HepG2 (cell line): ENCODE data around the gene GOLGA8A. TPM values are rescaled to one million over a fixed set of nuclear protein-coding genes. Genes with fewer than 3 reads are reported as not detected.

Experiments used
- BHLHE40 ChIP-seq: IDR thresholded peaks from 2 replicates; pipeline ENCODE4 v1.6.1; 2011; ENCODE audit warnings: low read length, improper control_type of control experiment
- ELF4 ChIP-seq: sonication (generic); formaldehyde crosslinking; IDR thresholded peaks from 2 replicates; pipeline ENCODE4 v1.5.0; 2020; ENCODE audit warnings: missing genetic modification reagents, mild to moderate bottlenecking, moderate library complexity, borderline replicate concordance
- HOXA5 ChIP-seq: sonication (generic); formaldehyde crosslinking; IDR thresholded peaks from 2 replicates; pipeline ENCODE4 v1.4.0; 2020; ENCODE audit warnings: missing genetic modification reagents
- IRF2 ChIP-seq: IDR thresholded peaks from 2 replicates; pipeline ENCODE4 v1.6.1; 2018; ENCODE audit warnings: missing genetic modification reagents, missing compliant biosample characterization
- KLF9 ChIP-seq: IDR thresholded peaks from 2 replicates; pipeline ENCODE4 v1.6.1; 2016; ENCODE audit warnings: low read depth
- MEIS2 ChIP-seq: sonication (generic); formaldehyde crosslinking; IDR thresholded peaks from 2 replicates; pipeline ENCODE4 v1.9.0; 2021; ENCODE audit warnings: mild to moderate bottlenecking, missing genetic modification reagents
- NKX3-1 ChIP-seq: sonication (generic); formaldehyde crosslinking; IDR thresholded peaks from 2 replicates; pipeline ENCODE4 v1.5.0; 2020; ENCODE audit warnings: missing genetic modification reagents
- SNAPC5 ChIP-seq: sonication (generic); formaldehyde crosslinking; IDR thresholded peaks from 2 replicates; pipeline ENCODE4 v1.8.1; 2023; ENCODE audit warnings: mild to moderate bottlenecking, missing genetic modification reagents, borderline replicate concordance
- SPEN ChIP-seq: sonication (generic); formaldehyde crosslinking; IDR thresholded peaks from 2 replicates; pipeline ENCODE4 v1.5.1; 2020; ENCODE audit warnings: low read depth, mild to moderate bottlenecking, missing genetic modification reagents
- STAT5B ChIP-seq: sonication (generic); formaldehyde crosslinking; IDR thresholded peaks from 2 replicates; pipeline ENCODE4 v1.4.0; 2020; ENCODE audit warnings: missing genetic modification reagents
- TCF7 ChIP-seq: sonication (generic); IDR thresholded peaks from 2 replicates; pipeline ENCODE4 v1.6.1; 2016; ENCODE audit warnings: antibody characterized with exemption, low read depth
- THRA ChIP-seq: sonication (generic); formaldehyde crosslinking; IDR thresholded peaks from 2 replicates; pipeline ENCODE4 v1.4.0; 2020; ENCODE audit warnings: missing genetic modification reagents, borderline replicate concordance
- TMF1 ChIP-seq: sonication (generic); formaldehyde crosslinking; IDR thresholded peaks from 2 replicates; pipeline ENCODE4 v1.8.1; 2022; ENCODE audit warnings: low read depth, missing genetic modification reagents
- ZBTB42 ChIP-seq: sonication (generic); formaldehyde crosslinking; IDR thresholded peaks from 2 replicates; pipeline ENCODE4 v1.5.0; 2020; ENCODE audit warnings: mild to moderate bottlenecking, missing genetic modification reagents
- ZMYM2 ChIP-seq: sonication (generic); formaldehyde crosslinking; IDR thresholded peaks from 2 replicates; pipeline ENCODE4 v1.8.0; 2022; ENCODE audit warnings: mild to moderate bottlenecking, missing genetic modification reagents
- ZNF3 ChIP-seq: IDR thresholded peaks from 2 replicates; pipeline ENCODE4 v1.7.0; 2017; ENCODE audit warnings: inconsistent platforms
- ZNF557 ChIP-seq: sonication (generic); formaldehyde crosslinking; IDR thresholded peaks from 2 replicates; pipeline ENCODE4 v1.4.0; 2020; ENCODE audit warnings: missing genetic modification reagents
- ZNF563 ChIP-seq: sonication (generic); formaldehyde crosslinking; IDR thresholded peaks from 2 replicates; pipeline ENCODE4 v1.8.0; 2022; ENCODE audit warnings: mild to moderate bottlenecking, moderate library complexity, missing genetic modification reagents
- ZNF768 ChIP-seq: sonication (generic); formaldehyde crosslinking; IDR thresholded peaks from 2 replicates; pipeline ENCODE4 v1.4.0; 2020; ENCODE audit warnings: missing genetic modification reagents
- ZNF883 ChIP-seq: sonication (generic); formaldehyde crosslinking; IDR thresholded peaks from 2 replicates; pipeline ENCODE4 v1.5.1; 2020; ENCODE audit warnings: mild to moderate bottlenecking, missing genetic modification reagents; ENCODE audit errors: not compliant biosample characterization
- ZSCAN5A ChIP-seq: sonication (generic); formaldehyde crosslinking; IDR thresholded peaks from 2 replicates; pipeline ENCODE4 v1.8.0; 2022; ENCODE audit warnings: mild to moderate bottlenecking, missing genetic modification reagents, borderline replicate concordance
- polyA plus RNA-seq, 8 experiments: library from polyadenylated mRNA; depleted of rRNA in 3 of 8; stranded (reverse) in 7 of 8; unstranded in 1 of 8; fragments of >200 nt; fragmentation: Illumina TruSeq in 4 of 8; extraction: Trizol in 4 of 8; gene quantifications; 2 replicates each; pipeline versions ENCODE4 v1.2.1 to v1.2.3, GENCODE V29; 2011 to 2016; ENCODE audit warnings: low read depth in 4 of 8, missing spikeins in 1 of 8, mixed read lengths in 1 of 8; ENCODE audit not compliant: insufficient read depth in 1 of 8
- total RNA-seq, 5 experiments: library from RNA; depleted of rRNA; stranded (reverse); fragments of >200 nt; fragmentation: Illumina TruSeq; extraction: Trizol; gene quantifications; 2 replicates each; pipeline ENCODE4 v1.2.3, GENCODE V29; 2016; ENCODE audit warnings: low read depth in 1 of 5
- TF ChIP-seq, protein P1 (sequence below): sonication (generic); formaldehyde crosslinking; IDR thresholded peaks from 2 replicates; pipeline ENCODE4 v1.4.0; 2020; ENCODE audit warnings: missing genetic modification reagents
- TF ChIP-seq, protein P2 (sequence below): sonication (generic); formaldehyde crosslinking; IDR thresholded peaks from 2 replicates; pipeline ENCODE4 v1.4.0; 2020; ENCODE audit warnings: missing genetic modification reagents; ENCODE audit errors: not compliant biosample characterization
- TF ChIP-seq, protein P3 (sequence below): sonication (generic); formaldehyde crosslinking; IDR thresholded peaks from 2 replicates; pipeline ENCODE4 v1.8.1; 2023; ENCODE audit warnings: mild to moderate bottlenecking, missing genetic modification reagents

Gene GOLGA8A
- total and polyA plus RNA-seq, 2 of the 13 experiments (the other 11 are each of a cell fraction or from before 2014, with no cell fraction given) = 17.1 to 43.7 TPM

DNA sequence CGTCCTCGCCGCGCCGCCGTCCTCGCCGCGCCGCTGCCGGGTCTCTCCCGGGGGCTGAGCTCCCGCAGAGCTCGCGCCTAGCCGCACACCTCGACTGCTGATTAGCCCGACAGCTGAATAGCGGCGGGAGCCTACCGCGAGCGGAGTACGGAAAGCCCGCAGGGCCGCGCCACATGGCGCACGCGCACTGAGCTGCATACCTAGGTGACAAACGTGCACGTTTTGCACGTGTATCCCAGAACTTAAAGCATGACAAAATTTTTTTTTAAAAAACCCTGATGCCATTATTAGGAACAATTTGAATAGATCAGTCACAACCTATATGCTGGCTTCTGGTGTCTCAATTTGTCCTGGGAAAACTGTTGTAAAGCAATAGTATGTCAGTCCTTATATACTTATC, at the start of gene GOLGA8A (continued):
- TF ChIP-seq THRA (0 out of 2 replicates have a peak, but pooled peaks have one; percentile 22), TMF1 (CRISPR knock-in tag) (peak; percentile 81), ZNF557 (CRISPR knock-in tag) (peak; percentile 95), ELF4 (CRISPR knock-in tag) (no peak), ZNF3 (CRISPR knock-in tag) (no peak), NKX3-1 (CRISPR knock-in tag) (peak; percentile 95), KLF9 (CRISPR knock-in tag) (no peak; the same call in 1 of the 2 replicates), ZNF883 (CRISPR knock-in tag) (peak; percentile 66), TCF7 (no peak), HOXA5 (CRISPR knock-in tag) (0 out of 2 replicates have a peak, but pooled peaks have one; percentile 58), ZNF768 (peak; percentile 65), IRF2 (0 out of 2 replicates have a peak, but pooled peaks have one; percentile 45), ZBTB42 (0 out of 2 replicates have a peak, but pooled peaks have one; percentile 60), ZMYM2 (CRISPR knock-in tag) (peak; percentile 43; the same call in 1 of the 2 replicates), STAT5B (CRISPR knock-in tag) (0 out of 2 replicates have a peak, but pooled peaks have one; percentile 31), SNAPC5 (CRISPR knock-in tag) (0 out of 2 replicates have a peak, but pooled peaks have one; percentile 34), ZSCAN5A (peak; percentile 59; the same call in 1 of the 2 replicates), SPEN (CRISPR knock-in tag) (peak; percentile 55), ZNF563 (CRISPR knock-in tag) (peak; percentile 70; the same call in 1 of the 2 replicates), BHLHE40 (peak; percentile 89), MEIS2 (CRISPR knock-in tag) (peak; percentile 67; the same call in 1 of the 2 replicates)
- TF ChIP-seq, protein P1, sequence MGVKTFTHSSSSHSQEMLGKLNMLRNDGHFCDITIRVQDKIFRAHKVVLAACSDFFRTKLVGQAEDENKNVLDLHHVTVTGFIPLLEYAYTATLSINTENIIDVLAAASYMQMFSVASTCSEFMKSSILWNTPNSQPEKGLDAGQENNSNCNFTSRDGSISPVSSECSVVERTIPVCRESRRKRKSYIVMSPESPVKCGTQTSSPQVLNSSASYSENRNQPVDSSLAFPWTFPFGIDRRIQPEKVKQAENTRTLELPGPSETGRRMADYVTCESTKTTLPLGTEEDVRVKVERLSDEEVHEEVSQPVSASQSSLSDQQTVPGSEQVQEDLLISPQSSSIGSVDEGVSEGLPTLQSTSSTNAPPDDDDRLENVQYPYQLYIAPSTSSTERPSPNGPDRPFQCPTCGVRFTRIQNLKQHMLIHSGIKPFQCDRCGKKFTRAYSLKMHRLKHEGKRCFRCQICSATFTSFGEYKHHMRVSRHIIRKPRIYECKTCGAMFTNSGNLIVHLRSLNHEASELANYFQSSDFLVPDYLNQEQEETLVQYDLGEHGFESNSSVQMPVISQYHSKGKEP (CRISPR knock-in tag) = 0 out of 2 replicates have a peak, but pooled peaks have one; percentile 39
- TF ChIP-seq, protein P2, sequence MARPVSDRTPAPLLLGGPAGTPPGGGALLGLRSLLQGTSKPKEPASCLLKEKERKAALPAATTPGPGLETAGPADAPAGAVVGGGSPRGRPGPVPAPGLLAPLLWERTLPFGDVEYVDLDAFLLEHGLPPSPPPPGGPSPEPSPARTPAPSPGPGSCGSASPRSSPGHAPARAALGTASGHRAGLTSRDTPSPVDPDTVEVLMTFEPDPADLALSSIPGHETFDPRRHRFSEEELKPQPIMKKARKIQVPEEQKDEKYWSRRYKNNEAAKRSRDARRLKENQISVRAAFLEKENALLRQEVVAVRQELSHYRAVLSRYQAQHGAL (CRISPR knock-in tag) = peak; percentile 89
- TF ChIP-seq, protein P3, sequence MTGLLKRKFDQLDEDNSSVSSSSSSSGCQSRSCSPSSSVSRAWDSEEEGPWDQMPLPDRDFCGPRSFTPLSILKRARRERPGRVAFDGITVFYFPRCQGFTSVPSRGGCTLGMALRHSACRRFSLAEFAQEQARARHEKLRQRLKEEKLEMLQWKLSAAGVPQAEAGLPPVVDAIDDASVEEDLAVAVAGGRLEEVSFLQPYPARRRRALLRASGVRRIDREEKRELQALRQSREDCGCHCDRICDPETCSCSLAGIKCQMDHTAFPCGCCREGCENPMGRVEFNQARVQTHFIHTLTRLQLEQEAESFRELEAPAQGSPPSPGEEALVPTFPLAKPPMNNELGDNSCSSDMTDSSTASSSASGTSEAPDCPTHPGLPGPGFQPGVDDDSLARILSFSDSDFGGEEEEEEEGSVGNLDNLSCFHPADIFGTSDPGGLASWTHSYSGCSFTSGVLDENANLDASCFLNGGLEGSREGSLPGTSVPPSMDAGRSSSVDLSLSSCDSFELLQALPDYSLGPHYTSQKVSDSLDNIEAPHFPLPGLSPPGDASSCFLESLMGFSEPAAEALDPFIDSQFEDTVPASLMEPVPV (CRISPR knock-in tag) = peak; percentile 76; the same call in 1 of the 2 replicates
